ENCODE data around the gene TMEM120B. TPM values are rescaled to one million over a fixed set of nuclear protein-coding genes. Genes with fewer than 3 reads are reported as not detected.

TMEM120B gene
- total and polyA plus RNA-seq, 2 of the 4 experiments (the other 2 are of a cell fraction) = 10.6 to 18.4 TPM

DNA sequence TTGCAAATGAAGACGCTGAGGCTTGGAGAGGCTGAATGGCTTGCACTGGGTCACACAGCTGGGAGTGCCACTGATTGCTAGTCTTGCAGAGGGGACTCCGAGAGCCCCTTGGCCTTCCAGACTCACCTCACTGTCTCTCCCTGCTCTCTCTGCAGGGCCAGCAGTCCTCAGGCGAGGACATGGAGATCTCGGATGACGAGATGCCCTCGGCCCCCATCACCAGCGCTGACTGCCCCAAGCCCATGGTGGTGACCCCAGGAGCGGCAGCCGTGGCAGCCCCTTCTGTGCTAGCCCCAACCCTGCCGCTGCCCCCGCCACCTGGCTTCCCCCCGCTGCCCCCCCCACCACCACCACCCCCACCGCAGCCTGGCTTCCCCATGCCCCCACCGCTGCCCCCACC is 101.4 kb downstream of the TMEM120B start:
- H3K9ac ChIP-seq (ENCODE audit: low read depth, low read length) = no peak overlapping the region
- no peak overlapping the region for H2AK5ac ChIP-seq (ENCODE audit: low read depth, low read length)
- H3K9me3 ChIP-seq (ENCODE audit: control insufficient read depth, insufficient read depth, low read length) = no peaks in the 10 kb centered on the region
- H3K4me3 ChIP-seq (ENCODE audit: insufficient read depth, low read depth, low read length) = no peak overlapping the region
- H3K4me1 ChIP-seq (ENCODE audit: control insufficient read depth, insufficient read depth, low read length) = peaks cover 18% of the 10 kb centered on the region
- H3K18ac ChIP-seq (ENCODE audit: low read depth, low read length) = no peak overlapping the region
- no peak overlapping the region for H3K14ac ChIP-seq (replicated peaks; ENCODE audit: low read depth, low read length)
- no peak overlapping the region for H2BK15ac ChIP-seq (ENCODE audit: low read depth, low read length)
- H4K20me1 ChIP-seq (ENCODE audit: insufficient read depth, low read length) = peaks cover 50% of the 10 kb centered on the region
- H2BK5ac ChIP-seq (ENCODE audit: low read depth, low read length, poor library complexity, severe bottlenecking) = no peak overlapping the region
- H3K27ac ChIP-seq (ENCODE audit: insufficient read depth, low read length) = no peak overlapping the region; the same call in 1 of the 2 replicates
- dilution Hi-C loops (cut with HindIII; ENCODE audit: low sequenced_read_pairs, unreplicated experiment) = no loop called here
- 100% methylated on average over 1 of the region's 14 CpGs; no CpG with 5 or more reads in 1 of the 2 experiments for WGBS, 2 experiments (ENCODE audit: extremely low coverage in 2 of 2, insufficient read length in 1 of 2)
- no peak overlapping the region for H3K56ac ChIP-seq (ENCODE audit: extremely low read depth, insufficient read depth, low read length)
- no peak overlapping the region for H2AFZ ChIP-seq (replicated peaks; ENCODE audit: low read length, poor library complexity)
- H3K23ac ChIP-seq (ENCODE audit: low read depth, low read length) = no peak overlapping the region
- BruUV-seq (replicated peaks) = no TSS peak
- ChIA-PET POLR2A (ENCODE audit: unreplicated experiment) (no interaction called here), CTCF (no interaction called here)
- H3K4ac ChIP-seq (ENCODE audit: low read depth, low read length) = peak overlapping the region; percentile 30; the same call in 1 of the 2 replicates
- H2BK20ac ChIP-seq (ENCODE audit: low read depth, low read length) = no peak overlapping the region
- H2BK120ac ChIP-seq (ENCODE audit: low read depth, low read length) = no peak overlapping the region
- H2AK9ac ChIP-seq (replicated peaks; ENCODE audit: low read depth, low read length, poor library complexity) = no peak overlapping the region
- TF ChIP-seq RFX5 (IDR thresholded peaks at IDR 0.05; ENCODE audit: low read depth, low read length) = no peak
- TF ChIP-seq CHD1 (IDR thresholded peaks at IDR 0.05; ENCODE audit: low read depth, low read length) = no peak
- TF ChIP-seq, protein P1, sequence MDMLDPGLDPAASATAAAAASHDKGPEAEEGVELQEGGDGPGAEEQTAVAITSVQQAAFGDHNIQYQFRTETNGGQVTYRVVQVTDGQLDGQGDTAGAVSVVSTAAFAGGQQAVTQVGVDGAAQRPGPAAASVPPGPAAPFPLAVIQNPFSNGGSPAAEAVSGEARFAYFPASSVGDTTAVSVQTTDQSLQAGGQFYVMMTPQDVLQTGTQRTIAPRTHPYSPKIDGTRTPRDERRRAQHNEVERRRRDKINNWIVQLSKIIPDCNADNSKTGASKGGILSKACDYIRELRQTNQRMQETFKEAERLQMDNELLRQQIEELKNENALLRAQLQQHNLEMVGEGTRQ (IDR thresholded peaks at IDR 0.05; ENCODE audit: low read depth, low read length) = no peak
- TF ChIP-seq, protein P2, sequence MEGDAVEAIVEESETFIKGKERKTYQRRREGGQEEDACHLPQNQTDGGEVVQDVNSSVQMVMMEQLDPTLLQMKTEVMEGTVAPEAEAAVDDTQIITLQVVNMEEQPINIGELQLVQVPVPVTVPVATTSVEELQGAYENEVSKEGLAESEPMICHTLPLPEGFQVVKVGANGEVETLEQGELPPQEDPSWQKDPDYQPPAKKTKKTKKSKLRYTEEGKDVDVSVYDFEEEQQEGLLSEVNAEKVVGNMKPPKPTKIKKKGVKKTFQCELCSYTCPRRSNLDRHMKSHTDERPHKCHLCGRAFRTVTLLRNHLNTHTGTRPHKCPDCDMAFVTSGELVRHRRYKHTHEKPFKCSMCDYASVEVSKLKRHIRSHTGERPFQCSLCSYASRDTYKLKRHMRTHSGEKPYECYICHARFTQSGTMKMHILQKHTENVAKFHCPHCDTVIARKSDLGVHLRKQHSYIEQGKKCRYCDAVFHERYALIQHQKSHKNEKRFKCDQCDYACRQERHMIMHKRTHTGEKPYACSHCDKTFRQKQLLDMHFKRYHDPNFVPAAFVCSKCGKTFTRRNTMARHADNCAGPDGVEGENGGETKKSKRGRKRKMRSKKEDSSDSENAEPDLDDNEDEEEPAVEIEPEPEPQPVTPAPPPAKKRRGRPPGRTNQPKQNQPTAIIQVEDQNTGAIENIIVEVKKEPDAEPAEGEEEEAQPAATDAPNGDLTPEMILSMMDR (conservative IDR thresholded peaks at IDR 0.05; ENCODE audit: low read depth, low read length) = no peak
- no peak for TF ChIP-seq RAD21 (IDR thresholded peaks at IDR 0.05; ENCODE audit: low read length)
- TF ChIP-seq, protein P3, sequence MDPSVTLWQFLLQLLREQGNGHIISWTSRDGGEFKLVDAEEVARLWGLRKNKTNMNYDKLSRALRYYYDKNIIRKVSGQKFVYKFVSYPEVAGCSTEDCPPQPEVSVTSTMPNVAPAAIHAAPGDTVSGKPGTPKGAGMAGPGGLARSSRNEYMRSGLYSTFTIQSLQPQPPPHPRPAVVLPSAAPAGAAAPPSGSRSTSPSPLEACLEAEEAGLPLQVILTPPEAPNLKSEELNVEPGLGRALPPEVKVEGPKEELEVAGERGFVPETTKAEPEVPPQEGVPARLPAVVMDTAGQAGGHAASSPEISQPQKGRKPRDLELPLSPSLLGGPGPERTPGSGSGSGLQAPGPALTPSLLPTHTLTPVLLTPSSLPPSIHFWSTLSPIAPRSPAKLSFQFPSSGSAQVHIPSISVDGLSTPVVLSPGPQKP (IDR thresholded peaks at IDR 0.05; ENCODE audit: borderline replicate concordance, low read depth, low read length) = no peak
- TF ChIP-seq NFE2L2 (IDR thresholded peaks at IDR 0.05; ENCODE audit: low read depth, low read length) = no peak
- TF ChIP-seq SMC3 (IDR thresholded peaks at IDR 0.05; ENCODE audit: low read depth, low read length) = no peak
- TF ChIP-seq CEBPB (IDR thresholded peaks at IDR 0.05; ENCODE audit: low read depth, low read length) = no peak
- no peak for TF ChIP-seq MAFK (IDR thresholded peaks at IDR 0.05; ENCODE audit: low read depth, low read length)
- no peak for TF ChIP-seq MXI1 (IDR thresholded peaks at IDR 0.05; ENCODE audit: borderline replicate concordance, low read depth, low read length)
- no peak for TF ChIP-seq MAZ (IDR thresholded peaks at IDR 0.05; ENCODE audit: borderline replicate concordance, low read depth, low read length)
- intact Hi-C loops (cut with micrococcal nuclease) = no loop called here
- DNase-seq (no peak), ATAC-seq (ENCODE audit: low read depth) (no peak)
- H3K4me2 ChIP-seq (ENCODE audit: low read depth, low read length) = no peak overlapping the region
- peak overlapping the region in 1 of 2 experiments; percentile 53; a peak in 1 of 4 replicates for H4K8ac ChIP-seq (ENCODE audit: low read depth in 2 of 2, low read length in 2 of 2)
- no peaks in the 10 kb centered on the region for H3K9me1 ChIP-seq (ENCODE audit: insufficient read depth, low read length)
- H3K36me3 ChIP-seq (ENCODE audit: control insufficient read depth, insufficient read depth, low read length) = peaks cover 64% of the 10 kb centered on the region
- no peak overlapping the region; the same call in 1 of the 2 replicates for H4K5ac ChIP-seq (ENCODE audit: low read depth, low read length)
- 0 out of 2 replicates have a peak overlapping the region, but pooled peaks have one; percentile 4 for H4K91ac ChIP-seq (ENCODE audit: insufficient read depth, low read depth, low read length)
- in situ Hi-C loops (cut with MboI; ENCODE audit: low sequenced_read_pairs) = no loop called here
- peaks cover 39 to 66% of the 10 kb centered on the region in 2 experiments for H3K79me1 ChIP-seq (ENCODE audit: low read depth in 1 of 2, low read length in 2 of 2)
- H3K27me3 ChIP-seq (ENCODE audit: control insufficient read depth, insufficient read depth, low read length) = no peaks in the 10 kb centered on the region

Data from IMR-90 (cell line).